Ectodermal cell (in vitro differentiated cells): ENCODE measurements around the gene OR8A1. TPM values are rescaled to one million over a fixed set of nuclear protein-coding genes. Genes with fewer than 3 reads are reported as not detected.

ENCODE experiments used
- H3K27ac ChIP-seq: 2 replicates; pipeline ENCODE4 v1.7.0; 2013; ENCODE audit warnings: mild to moderate bottlenecking, low read depth, low read length; ENCODE audit not compliant: insufficient read depth, poor library complexity, severe bottlenecking
- H3K27me3 ChIP-seq: 2 replicates; pipeline ENCODE4 v1.7.0; 2013; ENCODE audit warnings: mild to moderate bottlenecking, low read length; ENCODE audit not compliant: insufficient read depth, control insufficient read depth, poor library complexity, severe bottlenecking
- H3K36me3 ChIP-seq: one replicate; pipeline ENCODE4 v1.7.0; 2013; ENCODE audit warnings: low read length; ENCODE audit not compliant: control insufficient read depth, insufficient read depth
- H3K4me1 ChIP-seq: one replicate; pipeline ENCODE4 v1.7.0; 2013; ENCODE audit warnings: low read length; ENCODE audit not compliant: control insufficient read depth, insufficient read depth
- H3K4me3 ChIP-seq: 2 replicates; pipeline ENCODE4 v1.7.0; 2013; ENCODE audit warnings: low read depth, low read length, control low read depth; ENCODE audit not compliant: insufficient read depth
- H3K9me3 ChIP-seq: 2 replicates; pipeline ENCODE4 v1.7.0; 2013; ENCODE audit warnings: mild to moderate bottlenecking, low read length, moderate library complexity; ENCODE audit not compliant: control insufficient read depth
- WGBS, 2 experiments: methylation state at CpG; one replicate each; pipeline ENCODE4 v1.1.7; 2013; ENCODE audit warnings: missing lambda C conversion rate in 2 of 2; 5-methylcytosine and 5-hydroxymethylcytosine counted together
- polyA plus RNA-seq, 4 experiments: library from polyadenylated mRNA; stranded (reverse); fragments of 50-300 nt; gene quantifications; one replicate each; pipeline ENCODE4 v1.2.3, GENCODE V29; 2013

Gene OR8A1
- polyA plus RNA-seq (2013, experiment 1 of 4), result not detected
- polyA plus RNA-seq (2013, experiment 2 of 4), result not detected
- not detected for polyA plus RNA-seq (2013, experiment 3 of 4)
- not detected for polyA plus RNA-seq (2013, experiment 4 of 4)

GRCh38 chr11:124569697-124570096 is at the start of gene OR8A1:
TSS of gene OR8A1 (plus strand) at chr11:124569997. CDS start at chr11:124570120, 123 bp downstream.
- H3K4me1 ChIP-seq, result no peaks in the 10 kb centered on the region
- H3K27me3 ChIP-seq, result no peaks in the 10 kb centered on the region
- 51 to 57% methylated on average over 4 of the region's 4 CpGs for WGBS, 2 experiments
- no peak within 1 kb of the TSS for H3K4me3 ChIP-seq
- H3K36me3 ChIP-seq, result no peaks in the 10 kb centered on the region
- no peaks in the 10 kb centered on the region for H3K9me3 ChIP-seq
- H3K27ac ChIP-seq, result no peak within 1 kb of the TSS

- Histone ChIP-seq H3K27me3 (no peaks in the 10 kb centered on the region), H3K4me3 (no peak overlapping the region), H3K27ac (no peak overlapping the region), H3K9me3 (no peaks in the 10 kb centered on the region), H3K4me1 (no peaks in the 10 kb centered on the region), H3K36me3 (no peaks in the 10 kb centered on the region)
- no CpG with 5 or more reads among the region's 1 CpG for WGBS, 2 experiments
These were observed 49.3 kb upstream of the OR8A1 start for GRCh38 chr11:124520550-124520854.

DNA sequence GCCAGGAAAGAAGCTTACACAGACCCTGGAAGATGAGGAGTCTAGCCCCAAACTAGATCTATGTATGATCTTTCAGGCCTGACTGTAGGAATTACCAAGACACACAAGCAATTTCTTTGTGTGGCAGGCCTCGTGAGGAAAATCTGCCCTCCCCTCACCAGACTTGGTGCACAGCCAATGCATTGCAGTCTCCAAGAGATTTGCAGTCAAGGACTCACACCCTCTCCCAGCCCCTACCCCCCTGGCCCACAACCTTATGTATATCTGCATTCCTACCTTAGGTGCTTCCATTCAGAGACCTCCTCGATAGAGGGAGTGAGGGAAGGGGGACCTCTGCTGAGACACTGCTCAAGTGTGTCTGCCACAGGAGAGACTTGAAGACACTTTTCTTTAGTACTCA is 36.2 kb upstream of the OR8A1 start:
- Histone ChIP-seq H3K36me3 (no peaks in the 10 kb centered on the region), H3K4me3 (no peak overlapping the region), H3K27ac (no peak overlapping the region), H3K9me3 (no peaks in the 10 kb centered on the region), H3K27me3 (no peaks in the 10 kb centered on the region), H3K4me1 (no peaks in the 10 kb centered on the region)
- WGBS, 2 experiments, result 86 to 93% methylated on average over 2 of the region's 2 CpGs

GRCh38 chr11:124534051-124534450 is 35.7 kb upstream of the OR8A1 start:
- no peaks in the 10 kb centered on the region for H3K4me1 ChIP-seq
- H3K4me3 ChIP-seq, result no peak overlapping the region
- 86 to 94% methylated on average over 2 of the region's 2 CpGs for WGBS, 2 experiments
- H3K27me3 ChIP-seq, result no peaks in the 10 kb centered on the region
- no peaks in the 10 kb centered on the region for H3K36me3 ChIP-seq
- no peaks in the 10 kb centered on the region for H3K9me3 ChIP-seq
- no peak overlapping the region for H3K27ac ChIP-seq

DNA sequence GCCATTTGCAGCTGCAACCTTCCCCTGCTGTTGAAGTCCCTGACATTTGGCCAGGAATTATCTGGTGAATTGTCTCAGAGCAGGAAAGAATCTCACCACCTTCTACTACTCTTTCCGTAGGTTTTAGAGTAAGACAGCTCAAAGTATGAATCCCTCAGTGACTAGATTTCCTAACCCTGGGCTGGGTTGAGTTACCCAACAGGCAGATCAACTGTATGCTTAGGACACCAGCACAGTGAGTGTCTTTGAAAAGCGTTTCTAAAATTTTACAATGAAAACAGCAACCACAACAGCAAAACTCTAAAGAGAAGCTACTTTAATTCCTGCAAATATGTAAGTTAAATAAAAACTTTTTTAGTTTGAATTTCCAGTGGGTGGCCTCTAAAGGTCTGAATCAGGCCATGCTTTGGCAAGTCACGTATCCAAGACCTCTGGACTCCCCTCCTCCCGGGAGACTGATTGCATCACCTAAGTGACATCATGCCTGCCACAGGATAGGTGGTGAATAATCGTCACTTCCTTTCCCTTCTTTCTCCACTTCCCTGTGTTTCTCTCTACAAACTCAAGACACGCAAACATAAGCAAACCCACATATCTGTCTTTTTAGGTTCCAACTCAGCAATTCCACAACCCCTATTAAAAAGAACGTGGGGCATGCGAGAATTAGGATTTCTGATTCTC is 34.1 kb upstream of the OR8A1 start:
- Histone ChIP-seq H3K9me3 (no peaks in the 10 kb centered on the region), H3K36me3 (no peaks in the 10 kb centered on the region), H3K4me3 (no peak overlapping the region), H3K27me3 (no peaks in the 10 kb centered on the region), H3K27ac (no peak overlapping the region), H3K4me1 (no peaks in the 10 kb centered on the region)
- 95% methylated on average over 8 of the region's 8 CpGs for WGBS, 2 experiments

- H3K36me3 ChIP-seq, result no peaks in the 10 kb centered on the region
- H3K4me1 ChIP-seq, result no peaks in the 10 kb centered on the region
- H3K27me3 ChIP-seq, result no peaks in the 10 kb centered on the region
- H3K27ac ChIP-seq, result no peak overlapping the region
- no peaks in the 10 kb centered on the region for H3K9me3 ChIP-seq
- H3K4me3 ChIP-seq, result no peak overlapping the region
- WGBS, 2 experiments, result 46 to 50% methylated on average over 6 of the region's 6 CpGs
These were observed 33.3 kb upstream of the OR8A1 start for GRCh38 chr11:124536520-124536919.

DNA sequence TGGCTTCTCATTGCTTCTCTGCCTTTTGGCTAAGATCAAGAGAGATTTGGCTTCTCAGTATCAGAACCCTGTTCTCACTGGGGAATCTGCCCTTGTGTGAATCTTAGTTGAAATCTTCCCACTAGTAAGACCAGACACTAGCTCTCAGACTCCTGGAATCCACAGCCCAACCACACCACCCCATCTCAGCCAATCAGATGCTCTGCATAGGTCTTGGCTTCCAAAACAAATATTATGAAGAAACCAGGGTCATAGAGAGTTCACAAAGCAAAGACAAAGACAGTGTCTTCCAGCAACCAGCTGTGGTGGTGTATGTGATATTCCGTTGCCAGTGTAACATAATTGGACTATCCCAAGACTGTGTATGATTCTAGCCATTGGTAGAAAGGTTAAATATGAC is 31.8 kb upstream of the OR8A1 start:
- 100% methylated on average over 1 of the region's 1 CpG for WGBS, 2 experiments
- Histone ChIP-seq H3K4me1 (no peaks in the 10 kb centered on the region), H3K4me3 (no peak overlapping the region), H3K9me3 (no peaks in the 10 kb centered on the region), H3K36me3 (no peaks in the 10 kb centered on the region), H3K27ac (no peak overlapping the region), H3K27me3 (no peaks in the 10 kb centered on the region)

DNA sequence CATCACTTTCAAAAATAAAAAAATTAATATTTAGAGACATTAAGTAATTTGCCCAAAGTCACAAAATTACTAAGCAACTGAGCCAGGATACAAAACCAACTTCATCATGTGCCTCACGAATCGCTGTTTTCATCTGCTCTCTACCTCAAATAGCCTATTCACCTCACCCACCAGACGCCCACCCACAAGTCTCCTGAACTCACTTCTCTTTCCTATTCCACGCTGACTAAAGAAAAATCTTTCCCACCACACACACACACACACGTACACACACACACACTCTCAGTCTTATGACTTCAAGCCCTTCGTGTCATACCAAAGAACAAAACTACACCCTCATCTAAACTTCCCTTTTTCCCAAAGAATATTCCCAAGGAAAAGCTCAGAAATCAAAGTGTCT is 28.6 kb upstream of the OR8A1 start:
- Histone ChIP-seq H3K36me3 (no peaks in the 10 kb centered on the region), H3K4me3 (no peak overlapping the region), H3K9me3 (no peaks in the 10 kb centered on the region), H3K27me3 (no peaks in the 10 kb centered on the region), H3K27ac (no peak overlapping the region), H3K4me1 (no peaks in the 10 kb centered on the region)
- WGBS, 2 experiments, result 87% methylated on average over 6 of the region's 6 CpGs

- no peaks in the 10 kb centered on the region for H3K36me3 ChIP-seq
- 94 to 98% methylated on average over 6 of the region's 6 CpGs for WGBS, 2 experiments
- no peaks in the 10 kb centered on the region for H3K9me3 ChIP-seq
- H3K27me3 ChIP-seq, result no peaks in the 10 kb centered on the region
- H3K4me3 ChIP-seq, result no peak overlapping the region
- no peak overlapping the region for H3K27ac ChIP-seq
- no peaks in the 10 kb centered on the region for H3K4me1 ChIP-seq
These were observed 26.7 kb upstream of the OR8A1 start for GRCh38 chr11:124543145-124543544.

- H3K36me3 ChIP-seq, result no peaks in the 10 kb centered on the region
- 91 to 94% methylated on average over 5 of the region's 5 CpGs for WGBS, 2 experiments
- H3K9me3 ChIP-seq, result no peaks in the 10 kb centered on the region
- no peaks in the 10 kb centered on the region for H3K4me1 ChIP-seq
- H3K27me3 ChIP-seq, result no peaks in the 10 kb centered on the region
- H3K27ac ChIP-seq, result no peak within 1 kb of the TSS
- no peak within 1 kb of the TSS for H3K4me3 ChIP-seq
These were observed 26.2 kb upstream of the OR8A1 start, which contains the start of gene OR8B12 for GRCh38 chr11:124543554-124543953. TSS of gene OR8B12 (minus strand) at chr11:124543654. CDS start at chr11:124543654, 0 bp downstream.
